ENCODE data around the gene OR51L1.

Gene OR51L1

GRCh38 chr11:5046754-5047330 lies 52.2 kb downstream of the OR51L1 start:
- DNase-seq (ENCODE audit: low read depth in 2 of 2), result no peak
